ENCODE data around the gene PDE4B. TPM values are rescaled to one million over a fixed set of nuclear protein-coding genes. Genes with fewer than 3 reads are reported as not detected.

PDE4B gene
- total and polyA plus RNA-seq, 7 donors, result 1.6 to 17.2 (median 10.7) TPM

- no peak overlapping the region for H3K27ac ChIP-seq
- DNase-seq, result no peak
- WGBS, 2 donors, result 83 to 95% methylated on average over 1 of the region's 1 CpG
These were observed 34.7 kb downstream of the PDE4B start for GRCh38 chr1:65827346-65827745.

GRCh38 chr1:65830306-65830705, 37.6 kb downstream of the PDE4B start:
- intact Hi-C loops (cut with DNase I), result no loop called here
- WGBS, 2 donors, result 55 to 65% methylated on average over 1 of the region's 1 CpG
- H3K27ac ChIP-seq, result no peak overlapping the region
- no peaks in the 10 kb centered on the region for H3K9me3 ChIP-seq
- H3K4me3 ChIP-seq, result no peak overlapping the region
- no peak for TF ChIP-seq EP300 (IDR thresholded peaks at IDR 0.05)
- TF ChIP-seq POLR2AphosphoS5 (IDR thresholded peaks at IDR 0.05), result no peak
- no peak for TF ChIP-seq POLR2A (IDR thresholded peaks at IDR 0.05)
- no peaks in the 10 kb centered on the region for H3K27me3 ChIP-seq
- H3K36me3 ChIP-seq, result no peaks in the 10 kb centered on the region
- H3K4me1 ChIP-seq, result no peaks in the 10 kb centered on the region
- no peak for DNase-seq

More at GRCh38 chr1:65827346-65827745, 34.7 kb downstream of the PDE4B start:
- no peaks in the 10 kb centered on the region for H3K9me3 ChIP-seq
- intact Hi-C loops (cut with DNase I), result no loop called here
- H3K27me3 ChIP-seq, result no peaks in the 10 kb centered on the region
- no peaks in the 10 kb centered on the region for H3K4me1 ChIP-seq
- no peaks in the 10 kb centered on the region for H3K36me3 ChIP-seq
- H3K4me3 ChIP-seq, result no peak overlapping the region
- TF ChIP-seq EP300 (IDR thresholded peaks at IDR 0.05) (no peak), CTCF (IDR thresholded peaks at IDR 0.05) (no peak), POLR2AphosphoS5 (IDR thresholded peaks at IDR 0.05) (no peak), POLR2A (IDR thresholded peaks at IDR 0.05) (no peak)

GRCh38 chr1:65832296-65832695, 39.6 kb downstream of the PDE4B start:
- Histone ChIP-seq H3K36me3 (no peaks in the 10 kb centered on the region), H3K4me1 (no peaks in the 10 kb centered on the region), H3K27me3 (no peaks in the 10 kb centered on the region), H3K9me3 (no peaks in the 10 kb centered on the region), H3K27ac (no peak overlapping the region), H3K4me3 (no peak overlapping the region)
- TF ChIP-seq POLR2A (IDR thresholded peaks at IDR 0.05) (no peak), CTCF (IDR thresholded peaks at IDR 0.05) (no peak), POLR2AphosphoS5 (IDR thresholded peaks at IDR 0.05) (no peak), EP300 (IDR thresholded peaks at IDR 0.05) (no peak)
- intact Hi-C loops (cut with DNase I), result no loop called here
- 59 to 78% methylated on average over 3 of the region's 3 CpGs for WGBS, 2 donors
- no peak for DNase-seq

- Histone ChIP-seq H3K36me3 (no peaks in the 10 kb centered on the region), H3K27me3 (no peaks in the 10 kb centered on the region), H3K4me3 (no peak overlapping the region), H3K9me3 (no peaks in the 10 kb centered on the region), H3K4me1 (no peaks in the 10 kb centered on the region), H3K27ac (no peak overlapping the region)
- DNase-seq, result no peak
- 75 to 88% methylated on average over 3 of the region's 3 CpGs for WGBS, 2 donors
- intact Hi-C loops (cut with DNase I), result no loop called here
- TF ChIP-seq CTCF (IDR thresholded peaks at IDR 0.05) (no peak), EP300 (IDR thresholded peaks at IDR 0.05) (no peak), POLR2A (IDR thresholded peaks at IDR 0.05) (no peak), POLR2AphosphoS5 (IDR thresholded peaks at IDR 0.05) (no peak)
These were observed 44.0 kb downstream of the PDE4B start for GRCh38 chr1:65836686-65837085.

DNA sequence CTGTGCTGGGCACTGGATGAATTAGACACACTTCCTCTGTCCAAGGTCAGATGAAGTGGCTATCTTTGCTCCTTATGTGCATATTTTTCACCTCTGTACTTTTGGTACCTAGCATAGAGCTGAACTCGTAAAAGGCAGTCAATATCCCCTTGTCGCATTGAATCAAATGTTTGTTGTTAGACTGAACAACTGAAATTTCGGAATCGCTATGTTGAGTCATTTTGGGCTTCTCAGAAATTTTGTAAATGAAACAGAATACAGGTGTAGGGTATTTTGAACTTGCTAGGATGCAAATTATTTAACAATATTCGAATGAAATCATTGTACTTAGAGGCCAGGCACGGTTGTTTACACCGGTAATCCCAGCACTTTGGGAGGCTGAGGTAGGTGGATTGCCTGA, 48.0 kb downstream of the PDE4B start:
- TF ChIP-seq POLR2A (IDR thresholded peaks at IDR 0.05), result no peak
- TF ChIP-seq EP300 (IDR thresholded peaks at IDR 0.05), result no peak
- no peak for TF ChIP-seq POLR2AphosphoS5 (IDR thresholded peaks at IDR 0.05)
- no peak for TF ChIP-seq CTCF (IDR thresholded peaks at IDR 0.05)
- intact Hi-C loops (cut with DNase I), result no loop called here
- H3K27me3 ChIP-seq, result no peaks in the 10 kb centered on the region
- no peak overlapping the region for H3K4me3 ChIP-seq
- 93 to 95% methylated on average over 7 of the region's 7 CpGs for WGBS, 2 donors
- H3K36me3 ChIP-seq, result no peaks in the 10 kb centered on the region
- H3K4me1 ChIP-seq, result peaks cover 0 to 7% (median 0%) of the 10 kb centered on the region in 4 donors
- no peak overlapping the region for H3K27ac ChIP-seq
- no peaks in the 10 kb centered on the region for H3K9me3 ChIP-seq
- no peak for DNase-seq

Data from sigmoid colon (tissue), 7 donors.